ENCODE results near the gene CCDC136.

The CCDC136 gene

GRCh38 chr7:128853799-128854198 lies 62.0 kb downstream of the CCDC136 start:
- no peak overlapping the region for H2BK5ac ChIP-seq (ENCODE audit: low read depth, low read length, poor library complexity)
- H3K4me1 ChIP-seq (ENCODE audit: control insufficient read depth in 1 of 2, insufficient read depth in 2 of 2, low read length in 2 of 2), result no peaks in the 10 kb centered on the region
- H4K91ac ChIP-seq (ENCODE audit: low read depth, low read length), result no peak overlapping the region
- no peak overlapping the region for H2BK12ac ChIP-seq (ENCODE audit: low read length)
- no peak overlapping the region for H3K4me2 ChIP-seq (ENCODE audit: low read length)
- no peak overlapping the region for H3K4me3 ChIP-seq (ENCODE audit: low read depth, low read length)
- H4K8ac ChIP-seq (ENCODE audit: low read depth, low read length), result no peak overlapping the region
- no peak overlapping the region for H3K4ac ChIP-seq (ENCODE audit: low read depth, low read length)
- H2AK5ac ChIP-seq (ENCODE audit: low read length), result no peak overlapping the region
- DNase-seq, result no peak
- H3K23ac ChIP-seq (ENCODE audit: low read length), result no peak overlapping the region
- no CpG with 5 or more reads among the region's 23 CpGs for WGBS (ENCODE audit: extremely low coverage, insufficient coverage, insufficient read length)
- no peak overlapping the region for H3K18ac ChIP-seq (ENCODE audit: low read length)
- peaks cover 91 to 92% of the 10 kb centered on the region in 2 experiments for H3K36me3 ChIP-seq (ENCODE audit: control insufficient read depth in 1 of 2, insufficient read depth in 2 of 2, low read length in 2 of 2)
- H3K79me2 ChIP-seq (ENCODE audit: control insufficient read depth, insufficient read depth, low read length, poor library complexity), result no peaks in the 10 kb centered on the region
- no peak overlapping the region for H3K27ac ChIP-seq (ENCODE audit: low read depth, low read length)
- no peak overlapping the region for H2AFZ ChIP-seq (ENCODE audit: insufficient read depth, low read length, poor library complexity)
- no peaks in the 10 kb centered on the region for H3K27me3 ChIP-seq (ENCODE audit: insufficient read depth, low read length)
- H3K9me3 ChIP-seq (ENCODE audit: insufficient read depth, low read depth, low read length), result no peaks in the 10 kb centered on the region
- H2BK120ac ChIP-seq (ENCODE audit: insufficient read depth, low read length, poor library complexity), result no peak overlapping the region
- H3K14ac ChIP-seq (ENCODE audit: low read length), result no peak overlapping the region
- no peak overlapping the region for H3K9ac ChIP-seq (ENCODE audit: low read length)
- H4K12ac ChIP-seq (ENCODE audit: low read depth, low read length), result no peak overlapping the region
- H3K79me1 ChIP-seq (ENCODE audit: low read length), result no peaks in the 10 kb centered on the region

GRCh38 chr7:128854396-128854795 lies 62.6 kb downstream of the CCDC136 start:
- no peaks in the 10 kb centered on the region for H3K27me3 ChIP-seq (ENCODE audit: insufficient read depth, low read length)
- H3K23ac ChIP-seq (ENCODE audit: low read length), result no peak overlapping the region
- H3K4me2 ChIP-seq (ENCODE audit: low read length), result no peak overlapping the region
- no peak for DNase-seq
- H3K36me3 ChIP-seq (ENCODE audit: control insufficient read depth in 1 of 2, insufficient read depth in 2 of 2, low read length in 2 of 2), result peaks cover 90% of the 10 kb centered on the region in 2 experiments
- no peak overlapping the region for H3K4ac ChIP-seq (ENCODE audit: low read depth, low read length)
- no peaks in the 10 kb centered on the region for H3K9me3 ChIP-seq (ENCODE audit: insufficient read depth, low read depth, low read length)
- no CpG with 5 or more reads among the region's 21 CpGs for WGBS (ENCODE audit: extremely low coverage, insufficient coverage, insufficient read length)
- no peak overlapping the region for H3K9ac ChIP-seq (ENCODE audit: low read length)
- no peak overlapping the region for H2AFZ ChIP-seq (ENCODE audit: insufficient read depth, low read length, poor library complexity)
- no peak overlapping the region for H3K27ac ChIP-seq (ENCODE audit: low read depth, low read length)
- no peak overlapping the region for H3K4me3 ChIP-seq (ENCODE audit: low read depth, low read length)
- H4K91ac ChIP-seq (ENCODE audit: low read depth, low read length), result no peak overlapping the region
- H2BK120ac ChIP-seq (ENCODE audit: insufficient read depth, low read length, poor library complexity), result no peak overlapping the region
- H2BK5ac ChIP-seq (ENCODE audit: low read depth, low read length, poor library complexity), result no peak overlapping the region
- no peak overlapping the region for H3K14ac ChIP-seq (ENCODE audit: low read length)
- H2AK5ac ChIP-seq (ENCODE audit: low read length), result no peak overlapping the region
- no peak overlapping the region for H4K12ac ChIP-seq (ENCODE audit: low read depth, low read length)
- H3K4me1 ChIP-seq (ENCODE audit: control insufficient read depth in 1 of 2, insufficient read depth in 2 of 2, low read length in 2 of 2), result no peaks in the 10 kb centered on the region
- no peaks in the 10 kb centered on the region for H3K79me1 ChIP-seq (ENCODE audit: low read length)
- H2BK12ac ChIP-seq (ENCODE audit: low read length), result no peak overlapping the region
- no peak overlapping the region for H4K8ac ChIP-seq (ENCODE audit: low read depth, low read length)
- no peak overlapping the region for H3K18ac ChIP-seq (ENCODE audit: low read length)
- no peaks in the 10 kb centered on the region for H3K79me2 ChIP-seq (ENCODE audit: control insufficient read depth, insufficient read depth, low read length, poor library complexity)

GRCh38 chr7:128855559-128855958 lies 63.8 kb downstream of the CCDC136 start:
- H4K8ac ChIP-seq (ENCODE audit: low read depth, low read length), result no peak overlapping the region
- no peak overlapping the region for H2BK120ac ChIP-seq (ENCODE audit: insufficient read depth, low read length, poor library complexity)
- H2BK5ac ChIP-seq (ENCODE audit: low read depth, low read length, poor library complexity), result no peak overlapping the region
- no peak overlapping the region for H2AK5ac ChIP-seq (ENCODE audit: low read length)
- H3K9ac ChIP-seq (ENCODE audit: low read length), result no peak overlapping the region
- H3K9me3 ChIP-seq (ENCODE audit: insufficient read depth, low read depth, low read length), result no peaks in the 10 kb centered on the region
- DNase-seq, result no peak
- H3K79me1 ChIP-seq (ENCODE audit: low read length), result no peaks in the 10 kb centered on the region
- no peak overlapping the region for H3K23ac ChIP-seq (ENCODE audit: low read length)
- H4K12ac ChIP-seq (ENCODE audit: low read depth, low read length), result no peak overlapping the region
- H3K27ac ChIP-seq (ENCODE audit: low read depth, low read length), result no peak overlapping the region
- no peaks in the 10 kb centered on the region for H3K4me1 ChIP-seq (ENCODE audit: control insufficient read depth in 1 of 2, insufficient read depth in 2 of 2, low read length in 2 of 2)
- H3K79me2 ChIP-seq (ENCODE audit: control insufficient read depth, insufficient read depth, low read length, poor library complexity), result no peaks in the 10 kb centered on the region
- H3K4me2 ChIP-seq (ENCODE audit: low read length), result no peak overlapping the region
- H3K18ac ChIP-seq (ENCODE audit: low read length), result no peak overlapping the region
- H4K91ac ChIP-seq (ENCODE audit: low read depth, low read length), result no peak overlapping the region
- peaks cover 78% of the 10 kb centered on the region in 2 experiments for H3K36me3 ChIP-seq (ENCODE audit: control insufficient read depth in 1 of 2, insufficient read depth in 2 of 2, low read length in 2 of 2)
- H2AFZ ChIP-seq (ENCODE audit: insufficient read depth, low read length, poor library complexity), result no peak overlapping the region
- H3K4me3 ChIP-seq (ENCODE audit: low read depth, low read length), result no peak overlapping the region
- no peak overlapping the region for H2BK12ac ChIP-seq (ENCODE audit: low read length)
- no CpG with 5 or more reads among the region's 3 CpGs for WGBS (ENCODE audit: extremely low coverage, insufficient coverage, insufficient read length)
- no peak overlapping the region for H3K14ac ChIP-seq (ENCODE audit: low read length)
- no peak overlapping the region for H3K4ac ChIP-seq (ENCODE audit: low read depth, low read length)
- no peaks in the 10 kb centered on the region for H3K27me3 ChIP-seq (ENCODE audit: insufficient read depth, low read length)

GRCh38 chr7:128856001-128856718 lies 64.4 kb downstream of the CCDC136 start:
- Histone ChIP-seq H2BK120ac (ENCODE audit: insufficient read depth, low read length, poor library complexity) (no peak overlapping the region), H3K9me3 (ENCODE audit: insufficient read depth, low read depth, low read length) (no peaks in the 10 kb centered on the region), H4K91ac (ENCODE audit: low read depth, low read length) (no peak overlapping the region), H3K79me2 (ENCODE audit: control insufficient read depth, insufficient read depth, low read length, poor library complexity) (no peaks in the 10 kb centered on the region), H3K79me1 (ENCODE audit: low read length) (no peaks in the 10 kb centered on the region), H3K4me3 (ENCODE audit: low read depth, low read length) (no peak overlapping the region), H3K4ac (ENCODE audit: low read depth, low read length) (no peak overlapping the region), H3K4me1 (ENCODE audit: control insufficient read depth in 1 of 2, insufficient read depth in 2 of 2, low read length in 2 of 2) (no peaks in the 10 kb centered on the region), H4K12ac (ENCODE audit: low read depth, low read length) (no peak overlapping the region), H3K27me3 (ENCODE audit: insufficient read depth, low read length) (no peaks in the 10 kb centered on the region), H3K9ac (ENCODE audit: low read length) (no peak overlapping the region), H3K36me3 (ENCODE audit: control insufficient read depth in 1 of 2, insufficient read depth in 2 of 2, low read length in 2 of 2) (peaks cover 72% of the 10 kb centered on the region in 2 experiments), H3K27ac (ENCODE audit: low read depth, low read length) (no peak overlapping the region), H2AFZ (ENCODE audit: insufficient read depth, low read length, poor library complexity) (no peak overlapping the region), H3K4me2 (ENCODE audit: low read length) (no peak overlapping the region), H3K18ac (ENCODE audit: low read length) (no peak overlapping the region), H4K8ac (ENCODE audit: low read depth, low read length) (no peak overlapping the region), H2AK5ac (ENCODE audit: low read length) (no peak overlapping the region), H3K14ac (ENCODE audit: low read length) (no peak overlapping the region), H2BK12ac (ENCODE audit: low read length) (no peak overlapping the region), H2BK5ac (ENCODE audit: low read depth, low read length, poor library complexity) (no peak overlapping the region), H3K23ac (ENCODE audit: low read length) (no peak overlapping the region)
- WGBS (ENCODE audit: extremely low coverage, insufficient coverage, insufficient read length), result no CpG with 5 or more reads among the region's 17 CpGs
- DNase-seq, result no peak

All from trophoblast cell (in vitro differentiated cells and primary cell).